Measurements from ENCODE around the gene KCNE1.
"Not testable (repeated sequence)": the region's sequence is repeated elsewhere in the genome, so short reads cannot be mapped to it uniquely, and the experiment has no call there.

The KCNE1 gene

GRCh38 chr21:34510148-34511142 lies 1.6 kb downstream of the KCNE1 start:
- DNase-seq, result peak; percentile 81

- DNase-seq, result no peak
Measured at GRCh38 chr21:34509151-34509550, 2.9 kb downstream of the KCNE1 start.

DNA sequence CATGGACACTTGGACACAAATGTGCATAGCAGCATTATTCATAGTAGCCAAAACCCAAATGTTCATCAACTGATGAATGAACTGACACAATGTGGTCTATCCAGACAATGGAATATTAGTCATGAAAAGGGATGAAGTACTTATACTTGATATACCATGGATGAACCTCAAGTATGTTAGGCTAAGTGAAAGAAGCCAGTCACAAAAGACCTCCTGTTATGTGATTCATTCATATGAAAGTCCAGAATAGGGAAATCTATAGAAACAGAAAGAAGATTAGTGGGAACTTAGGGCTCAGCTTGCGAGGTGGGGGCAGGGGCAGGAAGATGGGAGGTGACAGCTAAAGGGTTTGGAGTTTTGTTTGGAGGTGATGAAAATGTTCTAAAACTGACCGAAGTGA lies 7.4 kb downstream of the KCNE1 start:
- DNase-seq, result no peak

DNA sequence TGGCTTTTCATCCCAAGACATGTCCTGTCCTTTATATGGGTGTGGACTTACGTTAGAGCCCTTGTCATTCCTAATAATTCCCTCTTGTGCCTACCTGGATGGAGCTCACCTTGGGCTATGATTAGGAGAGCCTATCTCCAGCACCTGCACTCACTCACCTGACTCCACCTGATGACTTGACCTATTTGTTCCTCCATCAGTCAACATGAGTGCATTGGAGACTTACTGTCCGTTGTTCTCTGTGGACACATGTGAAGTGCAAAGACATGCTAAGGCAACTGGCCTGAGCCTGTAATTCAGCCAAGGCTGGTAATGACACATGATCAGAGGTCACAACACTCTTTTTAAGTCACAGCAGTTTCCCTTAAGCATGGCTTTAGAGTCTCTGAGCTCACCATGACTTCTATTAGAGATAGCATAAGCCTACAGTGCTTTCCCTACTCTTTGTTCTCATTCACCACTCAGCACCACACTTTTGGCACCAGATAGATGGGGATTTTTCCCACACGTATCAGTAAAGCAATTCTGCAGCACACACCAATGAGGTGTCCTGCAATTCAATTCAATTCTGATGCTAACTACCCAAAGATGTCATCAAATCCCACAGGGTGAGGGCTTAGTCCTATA lies 9.4 kb downstream of the KCNE1 start:
- no peak for DNase-seq

DNA sequence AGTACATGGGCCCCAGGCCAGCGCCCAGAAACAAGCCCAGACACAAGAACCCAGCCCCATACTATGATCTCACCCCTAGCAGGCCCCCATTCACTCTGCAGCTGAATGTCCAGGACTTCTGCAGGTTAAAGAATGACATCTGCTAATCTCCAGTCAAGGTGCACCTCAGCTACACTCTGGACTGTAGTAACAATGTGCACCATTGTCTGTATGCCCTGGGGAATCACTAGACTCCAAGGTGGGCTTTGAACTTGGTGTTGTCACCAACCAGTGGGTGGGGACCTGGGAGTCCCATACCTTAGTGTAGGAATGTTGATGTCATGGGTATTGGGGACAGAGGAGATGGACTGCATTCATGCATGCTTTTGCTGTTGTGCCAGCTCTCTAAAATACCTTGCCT lies 10.3 kb downstream of the KCNE1 start:
- no peak for DNase-seq

DNA sequence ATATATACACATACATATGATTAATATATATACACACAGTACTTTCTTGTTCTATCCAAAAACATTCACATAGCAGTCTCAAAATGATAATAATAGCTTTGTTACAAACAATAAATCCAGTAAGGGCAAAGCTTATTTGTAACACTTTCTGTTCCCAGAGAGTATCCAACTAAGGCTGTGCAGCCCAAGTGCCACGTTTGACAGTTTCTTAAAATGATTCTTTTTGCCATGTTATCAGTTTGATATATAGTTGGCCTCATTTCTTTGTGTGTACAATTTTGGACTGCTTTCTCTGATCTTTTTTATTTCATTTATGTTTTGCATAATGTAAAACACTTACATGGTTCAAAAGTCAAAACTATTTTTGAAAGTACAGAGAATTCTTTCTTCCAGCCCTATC lies 11.8 kb downstream of the KCNE1 start:
- DNase-seq, result no peak

DNA sequence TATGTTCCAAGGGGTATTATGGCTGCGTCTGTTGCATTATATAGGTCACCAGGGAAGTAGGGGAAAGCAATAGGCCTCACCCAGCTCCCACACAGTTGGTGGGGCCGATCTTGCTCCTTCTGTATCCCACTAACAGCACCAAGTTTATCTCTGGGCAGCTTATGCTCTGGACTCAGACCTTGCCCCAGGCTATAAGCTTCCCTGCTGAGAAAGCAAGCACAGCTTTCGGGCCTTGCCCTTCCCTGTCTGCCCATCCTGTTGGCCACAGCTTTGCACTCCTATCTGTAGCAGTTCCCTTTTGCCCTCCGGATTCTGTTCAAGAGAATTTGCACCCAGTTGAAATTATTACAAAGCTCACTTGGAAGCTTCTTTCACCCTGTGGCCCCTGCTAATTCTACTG lies 12.9 kb downstream of the KCNE1 start:
- DNase-seq, result no peak

- no peak for DNase-seq
Measured at GRCh38 chr21:34498623-34499022, 13.4 kb downstream of the KCNE1 start.

GRCh38 chr21:34483854-34484253 lies 28.2 kb downstream of the KCNE1 start:
- DNase-seq, result not testable (repeated sequence)

DNA sequence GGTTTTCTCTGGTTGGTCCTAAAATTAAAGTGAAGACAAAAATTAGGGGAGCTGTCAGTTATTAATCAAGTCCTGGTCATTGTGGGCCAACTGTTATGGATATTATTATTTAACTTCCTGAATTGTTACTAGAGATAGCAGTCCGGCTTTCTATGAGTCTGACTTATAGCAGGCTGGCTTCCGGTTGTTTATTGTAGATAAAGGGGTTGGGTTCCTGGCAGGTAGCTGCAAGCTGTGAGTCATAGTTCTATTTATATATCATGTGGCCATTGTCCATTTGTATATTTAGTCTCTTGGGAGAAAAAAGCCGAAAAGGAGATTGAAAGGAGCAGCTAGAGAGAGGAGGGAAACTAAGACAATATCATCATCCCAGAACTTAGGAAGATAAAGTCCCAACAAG lies 28.6 kb downstream of the KCNE1 start:
- DNase-seq, result not testable (repeated sequence)

DNA sequence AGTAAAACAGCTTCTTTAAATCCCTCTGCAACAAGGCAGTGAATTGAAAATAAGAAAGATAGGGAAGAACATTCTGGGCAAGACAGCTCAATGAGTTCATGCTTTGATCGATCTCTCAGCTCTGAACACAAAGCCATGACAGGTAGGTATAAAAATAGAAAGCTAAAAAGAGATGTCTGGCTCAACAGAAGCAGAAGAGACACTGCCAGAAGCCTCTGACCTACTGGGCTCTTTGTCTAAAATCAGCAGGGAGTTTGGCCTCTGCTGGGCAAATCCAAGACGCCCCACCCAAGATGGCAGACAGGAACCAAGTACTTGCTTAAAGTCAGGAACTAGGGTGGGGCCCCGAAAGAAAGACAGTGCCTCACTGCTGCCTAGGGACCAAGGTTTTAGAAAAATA lies 44.7 kb downstream of the KCNE1 start:
- DNase-seq, result not testable (repeated sequence)

DNA sequence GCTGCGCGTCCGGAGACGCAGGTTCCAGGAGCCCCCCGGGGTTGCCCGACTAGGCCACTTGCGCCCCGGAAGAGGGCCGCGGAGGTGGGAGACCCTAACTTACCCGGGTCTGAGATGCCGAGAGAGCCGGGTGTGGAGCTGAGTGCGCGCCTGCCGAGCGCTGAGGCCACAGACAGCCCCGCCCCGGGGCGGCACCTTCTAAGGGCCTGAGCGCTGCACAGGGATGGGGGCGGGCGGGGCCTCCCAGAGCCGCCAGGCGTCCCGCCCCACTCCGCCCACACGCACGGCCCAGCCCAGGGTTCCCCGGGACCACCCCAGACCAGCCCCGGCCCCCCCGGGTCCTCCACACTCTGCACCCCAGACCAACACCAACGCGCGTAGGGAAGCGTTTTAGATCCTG lies 52.6 kb downstream of the KCNE1 start:
- DNase-seq, result not testable (repeated sequence)

- DNase-seq, result not testable (repeated sequence)
Measured at GRCh38 chr21:34458266-34458665, 53.7 kb downstream of the KCNE1 start.

DNA sequence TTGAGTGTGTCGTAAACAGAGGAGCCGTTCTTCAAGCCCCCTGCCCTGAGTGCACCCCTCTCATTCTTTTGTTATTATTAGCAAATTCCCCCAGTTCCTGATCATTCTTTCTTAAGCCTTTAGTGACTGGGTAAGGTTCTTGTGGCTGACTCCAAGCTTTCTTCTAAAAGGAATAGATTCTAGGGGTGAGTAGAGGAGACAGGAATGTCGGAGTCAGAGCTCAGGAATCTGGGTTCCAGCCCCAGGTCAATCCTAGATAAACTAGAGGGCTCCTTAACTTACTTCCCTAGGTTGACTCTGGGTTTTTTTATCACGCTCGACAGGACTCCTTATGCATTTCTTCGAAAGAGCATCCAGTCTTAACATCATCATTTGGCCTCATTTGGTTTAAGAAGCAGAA lies 55.8 kb downstream of the KCNE1 start:
- DNase-seq, result not testable (repeated sequence)

DNA sequence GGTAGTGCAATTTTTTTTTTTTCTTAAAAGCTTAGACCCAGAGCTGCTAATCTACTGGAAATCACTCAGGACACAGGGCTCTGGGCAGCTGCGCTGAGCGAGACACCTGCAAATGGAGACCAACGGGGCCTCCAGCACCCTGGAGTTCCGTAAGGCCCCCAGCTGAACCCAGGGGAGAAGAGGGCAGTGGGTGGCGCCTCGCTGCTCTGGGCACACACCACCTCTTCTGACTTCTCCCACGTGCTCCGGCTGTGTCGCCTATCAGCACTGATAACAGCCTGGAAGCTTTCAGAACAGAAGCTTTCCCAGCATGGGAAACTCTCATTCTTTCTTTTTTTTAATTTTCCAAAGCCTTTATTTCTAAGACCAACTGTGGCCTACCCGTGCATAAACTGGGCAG lies 56.4 kb downstream of the KCNE1 start:
- not testable (repeated sequence) for DNase-seq

- DNase-seq, result not testable (repeated sequence)
Measured at GRCh38 chr21:34447018-34447417, 65.0 kb downstream of the KCNE1 start.

DNA sequence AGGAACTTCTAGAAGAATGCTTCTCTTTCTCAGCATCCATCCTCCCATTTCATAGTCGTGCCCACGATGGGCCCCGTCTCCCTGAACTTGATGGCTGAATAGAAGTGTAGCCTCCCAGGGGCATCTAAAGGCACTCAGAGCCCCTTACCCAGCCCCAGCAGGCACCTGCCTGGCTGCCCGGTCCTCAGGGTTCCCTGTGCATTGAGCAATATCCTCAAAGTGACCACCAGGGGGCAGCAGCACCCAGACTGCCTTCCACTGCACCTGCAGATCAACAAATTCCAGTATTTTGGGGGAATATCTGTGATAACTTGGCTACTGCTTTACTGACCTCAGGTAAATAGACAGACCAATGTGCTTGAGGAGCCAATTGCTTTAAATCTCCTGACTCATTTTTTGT lies 68.5 kb downstream of the KCNE1 start:
- not testable (repeated sequence) for DNase-seq

GRCh38 chr21:34429710-34430109 lies 82.3 kb downstream of the KCNE1 start:
- DNase-seq, result not testable (repeated sequence)

- DNase-seq, result not testable (repeated sequence)
Measured at GRCh38 chr21:34428441-34428840, 83.6 kb downstream of the KCNE1 start.

- not testable (repeated sequence) for DNase-seq
Measured at GRCh38 chr21:34427339-34427738, 84.7 kb downstream of the KCNE1 start.

- not testable (repeated sequence) for DNase-seq
Measured at GRCh38 chr21:34423805-34424204, 88.2 kb downstream of the KCNE1 start, which contains the start of gene SMIM34. SMIM34 (minus strand) TSS chr21:34423951; CDS start chr21:34423839, 112 bp downstream.

DNA sequence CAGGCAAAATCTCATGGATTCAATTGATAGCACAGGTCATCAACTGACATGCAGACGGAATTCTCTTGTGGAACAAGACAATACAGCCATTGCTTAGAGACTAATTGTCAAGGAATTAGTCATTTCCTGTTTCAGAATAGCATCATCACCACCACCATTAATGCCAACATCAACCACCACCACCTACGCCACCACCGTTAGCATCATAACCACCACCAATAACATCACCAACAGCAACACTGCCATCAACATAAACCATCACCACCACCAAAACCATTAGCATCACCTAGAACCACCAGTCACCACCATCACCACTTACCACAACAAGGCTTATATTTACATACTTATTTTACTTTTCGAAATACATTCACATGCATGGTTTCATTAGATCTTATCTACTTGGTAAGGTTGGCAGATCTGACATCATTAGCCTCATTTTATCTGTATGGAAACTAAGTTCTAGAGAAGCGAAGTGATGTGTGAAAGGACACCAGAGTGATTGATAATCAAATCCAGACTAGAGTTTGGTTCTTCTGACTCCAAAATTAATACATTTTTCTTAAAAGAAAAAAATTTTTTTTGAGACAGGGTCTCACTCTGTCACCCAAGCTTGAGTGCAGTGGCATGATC lies 94.4 kb downstream of the KCNE1 start:
- not testable (repeated sequence) for DNase-seq

DNA sequence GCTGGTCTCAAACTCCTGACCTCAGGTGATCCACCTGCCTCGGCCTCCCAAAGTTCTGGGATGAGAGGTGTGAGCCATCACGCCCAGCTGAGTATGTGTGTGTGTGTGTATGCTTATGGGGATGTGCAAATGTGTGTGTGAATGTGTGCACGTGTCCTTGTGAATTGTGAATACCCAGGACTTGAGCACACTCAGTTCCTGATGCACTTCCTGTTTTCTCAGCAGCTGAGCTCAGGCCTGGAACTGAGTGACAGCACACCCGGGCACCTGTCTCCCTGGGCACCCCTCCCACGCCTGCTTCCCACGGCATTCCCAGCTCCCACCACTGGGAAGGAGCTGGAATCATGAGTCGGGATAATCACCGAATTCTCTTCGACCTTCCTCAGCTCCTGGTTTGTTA lies 104.7 kb downstream of the KCNE1 start:
- DNase-seq, result not testable (repeated sequence)
